HEK293 (cell line): ENCODE results near the gene SUSD4.

Experiments used
- KLF16 ChIP-seq: fragments of 450-650 bp; formaldehyde crosslinking; IDR thresholded peaks from 2 replicates; pipeline ENCODE4 v1.5.1; 2017; ENCODE audit warnings: missing biosample characterization, missing genetic modification characterization
- KLF7 ChIP-seq: fragments of 450-650 bp; formaldehyde crosslinking; IDR thresholded peaks from 2 replicates; pipeline ENCODE4 v1.5.1; 2016; ENCODE audit warnings: missing biosample characterization, missing genetic modification characterization, borderline replicate concordance
- PBX3 ChIP-seq: sonication (generic); formaldehyde crosslinking; IDR thresholded peaks from 2 replicates; pipeline ENCODE4 v1.8.1; 2022; ENCODE audit warnings: mild to moderate bottlenecking, moderate library complexity, missing genetic modification reagents
- YY1 ChIP-seq: fragments of 450-650 bp; formaldehyde crosslinking; IDR thresholded peaks from 2 replicates; pipeline ENCODE4 v1.5.1; 2018; ENCODE audit warnings: missing biosample characterization, missing genetic modification characterization
- ZNF138 ChIP-seq: fragments of 450-650 bp; formaldehyde crosslinking; IDR thresholded peaks from 2 replicates; pipeline ENCODE4 v1.5.1; 2016; ENCODE audit warnings: missing biosample characterization, missing genetic modification characterization, borderline replicate concordance
- ZNF24 ChIP-seq: fragments of 450-650 bp; formaldehyde crosslinking; IDR thresholded peaks from 2 replicates; pipeline ENCODE4 v1.5.1; 2016; ENCODE audit warnings: missing biosample characterization, missing genetic modification characterization
- ZNF558 ChIP-seq: fragments of 450-650 bp; formaldehyde crosslinking; IDR thresholded peaks from 2 replicates; pipeline ENCODE4 v1.5.1; 2016; ENCODE audit warnings: missing biosample characterization, missing genetic modification characterization

GRCh38 chr1:223183268-223183862 is 180.6 kb downstream of the SUSD4 start:
- TF ChIP-seq PBX3 (CRISPR knock-in tag) (no peak), KLF16 (tag by site-specific recombination) (no peak), KLF7 (tag by site-specific recombination) (no peak), YY1 (no peak), ZNF24 (no peak), ZNF558 (tag by site-specific recombination) (no peak), ZNF138 (no peak)
